HG02642 (cell line): ENCODE data around the gene PBX1.

Source experiments
- ATAC-seq: cut with Tn5 transposase; IDR thresholded peaks from one replicate; pipeline ENCODE4 v1.9.1; 2021; ENCODE audit warnings: mild to moderate bottlenecking; ENCODE audit not compliant: unreplicated experiment, poor library complexity

The PBX1 gene

DNA sequence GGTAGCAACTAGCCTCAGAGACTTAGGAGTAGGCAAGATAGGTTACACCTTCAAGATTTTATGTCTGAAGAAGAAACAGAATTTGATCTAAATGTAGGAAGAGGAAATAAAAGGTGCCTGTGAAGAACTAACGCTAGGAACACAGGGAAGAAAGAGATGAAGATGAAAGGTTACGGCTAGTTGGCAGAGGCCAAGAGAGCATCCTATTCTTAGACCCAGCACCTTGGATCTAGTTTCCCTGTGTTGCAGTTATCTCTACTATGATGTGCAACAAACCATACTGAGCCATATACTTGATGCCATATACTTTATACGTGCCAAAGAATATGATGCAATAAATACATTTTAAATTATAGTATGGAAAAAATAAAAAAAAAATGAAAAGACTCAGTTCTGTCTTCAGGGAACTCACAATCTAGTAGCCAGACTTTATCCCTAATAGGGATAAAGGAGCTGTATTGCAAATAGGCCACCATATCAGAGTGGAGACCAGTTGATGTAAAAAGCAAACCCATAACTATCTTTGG, 181.1 kb downstream of the PBX1 start:
- no peak for ATAC-seq

GRCh38 chr1:164742745-164743144, 183.8 kb downstream of the PBX1 start:
- no peak for ATAC-seq

DNA sequence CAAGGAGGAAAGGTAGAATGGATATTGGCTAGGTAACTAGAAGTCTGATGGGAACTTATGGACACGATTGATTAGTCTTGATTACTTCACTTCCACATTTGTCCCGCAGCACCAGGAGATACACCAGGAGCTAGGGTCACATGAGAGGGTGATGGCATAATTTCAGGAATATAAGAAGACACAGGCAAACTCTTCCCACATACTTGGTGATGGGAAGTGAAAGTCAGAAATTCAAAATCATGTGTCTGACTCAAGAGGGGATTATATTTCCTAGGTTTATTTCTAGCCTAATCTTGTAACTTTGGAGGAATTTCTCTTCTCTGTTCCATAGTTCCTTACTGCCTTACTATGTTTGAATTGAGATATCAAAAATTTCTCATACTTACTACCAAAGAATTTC, 185.0 kb downstream of the PBX1 start:
- no peak for ATAC-seq

GRCh38 chr1:164745736-164746135, 186.8 kb downstream of the PBX1 start:
- no peak for ATAC-seq

GRCh38 chr1:164746632-164747031, 187.6 kb downstream of the PBX1 start:
- ATAC-seq = no peak

DNA sequence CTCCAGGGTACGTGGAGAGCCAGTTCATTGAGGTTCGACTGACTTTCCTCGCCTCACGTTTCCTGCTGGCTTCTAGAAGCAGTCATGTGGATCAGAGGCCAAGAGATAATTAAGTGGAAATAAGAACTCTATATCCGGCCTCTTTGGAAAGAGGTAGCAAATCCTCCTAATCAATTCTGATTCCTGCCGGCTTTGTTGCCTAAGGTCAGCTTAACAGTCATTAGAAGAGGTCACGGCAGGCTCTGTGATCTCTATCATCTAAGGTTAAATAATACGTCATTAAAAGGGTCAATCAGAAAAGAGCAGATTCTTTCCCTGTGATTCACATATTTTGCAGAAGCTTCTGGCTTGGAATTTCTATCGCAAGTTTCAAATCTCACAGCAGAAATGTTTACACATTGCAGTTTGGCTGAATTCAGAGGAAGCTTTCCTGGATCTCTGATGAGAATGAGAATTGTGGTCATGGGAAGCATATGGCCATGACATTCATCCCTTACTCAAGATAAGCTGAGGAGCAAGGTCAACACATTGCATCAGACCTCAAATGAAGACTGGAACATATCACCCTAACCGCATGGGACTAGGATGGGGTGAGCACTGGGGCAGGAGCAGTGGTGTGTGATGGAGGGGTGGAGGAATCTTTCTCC, 189.4 kb downstream of the PBX1 start:
- ATAC-seq = no peak

GRCh38 chr1:164753521-164754077, 194.6 kb downstream of the PBX1 start:
- no peak for ATAC-seq

GRCh38 chr1:164754088-164754600, 195.2 kb downstream of the PBX1 start:
- ATAC-seq = no peak

DNA sequence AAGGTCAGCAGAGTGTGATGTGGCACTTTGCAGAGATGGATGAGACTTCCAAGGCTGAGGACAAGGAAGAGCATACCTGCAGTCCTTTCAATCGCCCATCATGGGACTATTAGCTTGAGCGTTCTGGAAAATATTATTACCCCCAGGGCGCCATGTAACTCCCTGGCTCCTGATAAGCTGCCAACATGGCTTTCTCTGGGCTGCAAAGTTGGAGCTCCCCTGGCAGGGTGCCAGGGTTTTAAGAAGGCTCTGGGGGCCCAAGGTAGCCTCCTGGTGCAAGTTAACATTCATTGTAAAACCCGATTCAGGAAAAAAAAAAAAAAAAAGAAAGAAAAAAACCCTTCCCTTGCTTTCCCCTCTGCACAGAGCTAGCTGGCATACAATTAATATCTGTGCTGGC, 196.7 kb downstream of the PBX1 start:
- ATAC-seq = no peak

DNA sequence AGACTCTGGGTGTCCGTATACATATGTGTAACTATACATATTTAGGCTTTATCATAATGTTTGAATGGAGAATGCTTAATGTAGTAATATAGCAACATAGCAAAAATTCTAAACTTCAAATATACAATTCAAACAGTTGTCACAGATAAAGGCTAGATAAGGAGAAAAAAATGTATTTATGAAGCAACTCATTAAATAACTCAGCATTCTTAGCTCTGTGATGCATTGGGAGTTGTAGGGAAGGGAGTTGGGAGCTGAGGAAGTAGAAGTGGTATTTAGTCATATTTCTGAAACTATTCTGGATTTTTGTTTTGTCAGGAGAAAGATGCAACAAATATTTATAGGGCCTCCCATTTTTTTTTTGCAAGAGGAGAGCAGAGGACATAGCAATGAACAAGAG, 197.8 kb downstream of the PBX1 start:
- ATAC-seq = no peak

GRCh38 chr1:164757625-164758024, 198.6 kb downstream of the PBX1 start:
- ATAC-seq = no peak

DNA sequence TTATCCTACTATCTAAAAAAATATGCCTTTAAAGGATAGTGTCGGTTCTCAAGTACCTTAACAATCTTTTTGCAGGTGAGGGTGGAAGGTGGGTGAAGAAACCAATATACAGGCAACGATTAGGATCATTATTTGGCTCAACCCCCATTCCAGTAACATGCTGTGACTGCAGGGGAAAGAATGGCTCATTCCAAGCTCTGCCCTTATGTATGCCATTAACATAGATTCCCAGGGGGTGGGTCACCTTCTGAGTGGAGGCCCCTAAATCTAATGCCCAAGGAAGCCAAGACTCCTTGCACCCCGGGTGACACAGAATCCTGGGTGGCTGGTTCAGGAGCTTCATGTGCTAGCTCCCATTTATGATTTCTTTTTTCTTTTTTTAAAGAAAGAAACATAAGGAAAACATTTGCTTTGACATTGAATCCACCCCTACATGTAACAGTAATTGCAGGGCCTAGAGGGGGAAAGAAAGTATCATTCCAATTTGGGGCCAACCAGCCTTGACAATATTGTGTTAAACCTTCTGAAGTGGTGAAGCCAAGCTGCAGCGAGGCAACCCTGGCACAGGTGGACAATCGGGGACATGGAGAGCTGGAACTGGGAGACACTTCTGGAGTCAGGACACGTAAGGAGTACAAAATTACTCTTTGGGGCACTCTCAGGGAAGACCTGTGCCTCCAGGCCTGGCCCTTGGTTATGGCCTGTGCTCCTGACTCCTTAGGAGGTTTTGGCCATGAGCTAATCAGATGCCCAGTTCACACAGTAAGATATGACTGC, 200.3 kb downstream of the PBX1 start:
- no peak for ATAC-seq

GRCh38 chr1:164759979-164760469, 201.0 kb downstream of the PBX1 start:
- ATAC-seq = no peak

- no peak for ATAC-seq
These were observed 201.6 kb downstream of the PBX1 start for GRCh38 chr1:164760569-164760968.

DNA sequence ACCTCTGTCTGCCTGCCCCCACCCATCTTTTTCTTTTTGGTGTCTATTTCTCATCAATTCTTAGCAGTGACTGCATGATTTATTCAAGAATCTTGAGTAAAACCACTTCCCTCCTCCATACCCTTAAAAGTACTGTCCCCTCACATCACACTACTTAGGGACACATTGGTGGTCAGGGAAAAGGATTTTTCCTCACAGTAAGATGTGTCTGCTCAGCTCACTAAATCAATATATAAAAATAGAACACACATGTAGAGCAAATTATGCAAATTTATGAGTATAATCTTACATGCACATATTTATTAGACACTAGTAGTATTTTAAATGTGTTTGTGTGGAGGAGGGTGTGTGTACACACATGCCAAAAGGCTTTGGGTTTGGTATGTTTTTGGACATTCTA, 202.0 kb downstream of the PBX1 start:
- no peak for ATAC-seq

GRCh38 chr1:164763098-164763497, 204.1 kb downstream of the PBX1 start:
- ATAC-seq = no peak

DNA sequence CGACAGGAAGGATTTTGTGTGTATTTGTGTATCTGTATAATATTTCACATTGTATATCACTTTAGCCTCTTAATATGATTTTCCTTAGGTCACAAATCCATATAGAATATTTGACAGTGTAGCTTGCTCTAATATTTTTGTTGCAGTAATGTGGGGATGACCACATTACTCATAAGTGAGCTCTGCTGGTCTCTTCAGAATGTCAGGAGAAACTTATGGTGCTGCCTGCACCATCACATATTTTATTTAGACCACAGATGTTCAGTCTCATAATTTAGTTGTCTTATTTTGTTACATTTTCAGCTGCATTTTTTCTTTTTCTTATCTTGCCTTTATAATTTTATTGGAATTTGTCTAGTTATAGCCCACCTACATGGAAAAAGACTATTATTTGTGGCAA, 205.3 kb downstream of the PBX1 start:
- ATAC-seq = no peak

DNA sequence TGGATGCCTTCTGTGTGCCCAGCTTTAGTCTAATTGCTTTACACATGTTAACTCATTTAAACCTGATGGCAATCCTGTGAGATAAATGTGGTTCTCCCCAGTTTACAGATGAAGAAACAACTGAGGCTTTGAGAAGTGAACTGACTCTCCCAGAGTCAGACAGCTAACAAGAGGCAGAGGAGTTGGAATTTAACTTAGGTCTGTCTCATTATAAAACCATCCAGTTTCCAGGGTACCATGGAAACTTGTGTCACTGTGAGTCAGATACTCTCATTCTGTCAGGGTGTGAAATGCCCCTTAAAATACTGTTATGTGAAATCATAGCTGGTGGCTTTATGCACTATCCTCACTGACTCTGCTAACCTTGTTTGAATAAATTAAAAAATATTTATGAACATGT, 206.6 kb downstream of the PBX1 start:
- no peak for ATAC-seq

DNA sequence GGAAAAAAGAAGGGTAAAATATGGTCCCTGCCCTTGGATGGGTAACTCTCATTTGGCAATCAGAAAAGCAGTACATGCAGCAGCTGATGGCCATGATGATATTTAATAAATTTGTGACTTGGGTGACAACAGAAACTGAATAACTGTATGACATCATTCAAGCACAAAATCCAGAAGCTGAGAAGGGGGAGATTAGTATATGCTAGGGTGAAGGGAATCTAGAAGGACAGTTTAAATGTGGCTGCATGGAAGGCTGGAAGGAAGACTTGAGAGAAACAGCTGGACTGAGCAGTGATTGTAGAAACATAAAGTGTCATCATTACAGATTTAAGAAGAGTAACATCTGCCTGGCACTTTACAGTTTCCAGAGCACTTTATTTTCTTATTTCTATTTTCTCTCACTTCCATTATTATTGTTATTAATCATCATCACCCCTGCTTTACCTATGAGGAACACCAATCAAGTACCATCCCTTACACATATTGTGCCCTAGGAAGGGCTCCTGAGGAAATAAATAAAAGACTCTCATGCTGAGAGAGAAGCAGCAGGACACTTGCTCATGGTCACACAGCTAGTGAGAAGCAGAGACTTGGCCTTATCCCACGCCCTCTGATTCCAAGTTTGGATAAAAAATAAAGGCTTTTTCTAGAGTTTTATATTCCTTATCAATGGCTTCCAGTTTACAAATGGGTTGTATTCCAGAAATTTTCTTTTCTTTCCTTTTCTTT, 207.2 kb downstream of the PBX1 start:
- ATAC-seq = no peak

- no peak for ATAC-seq
These were observed 208.9 kb downstream of the PBX1 start for GRCh38 chr1:164767752-164768402.
